ENCODE data around the gene PRPSAP2. TPM values are rescaled to one million over a fixed set of nuclear protein-coding genes. Genes with fewer than 3 reads are reported as not detected.

PRPSAP2 gene
- total RNA-seq, 1 donor from 2014 or later = 25.3 TPM

DNA sequence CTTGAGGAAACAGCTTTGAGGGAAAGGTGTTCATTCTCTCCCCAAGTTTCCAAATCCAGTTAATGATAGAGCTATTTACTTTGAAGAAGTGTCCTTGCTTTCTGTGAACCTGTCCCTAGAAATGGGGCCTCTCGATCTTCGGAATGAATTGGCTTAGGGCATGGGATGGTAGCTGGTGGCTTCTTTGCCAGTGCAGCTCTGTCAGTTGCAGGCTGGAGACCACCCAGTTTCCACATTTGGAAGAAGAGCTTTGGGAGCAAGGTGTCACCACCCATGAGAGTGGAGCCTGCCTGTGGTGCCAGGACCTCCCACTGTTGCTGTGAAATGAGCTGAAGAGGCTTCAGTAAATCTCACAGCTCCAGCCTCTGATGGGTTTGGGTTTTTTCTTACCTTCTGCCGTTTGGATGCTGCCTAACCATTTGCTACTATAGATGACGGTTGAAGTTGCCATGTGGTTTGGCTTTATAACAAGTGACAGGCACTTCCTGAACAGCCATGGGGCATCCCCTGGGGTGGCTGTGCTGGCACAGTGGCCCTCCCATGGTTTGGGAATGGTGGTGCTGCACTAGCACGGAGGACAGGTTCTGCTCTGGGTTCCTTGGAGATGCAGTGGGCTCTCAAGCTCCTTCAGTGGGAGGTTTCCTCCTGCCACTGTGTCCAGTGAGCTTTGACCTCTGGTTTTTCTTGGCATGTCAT, 74.6 kb downstream of the PRPSAP2 start:
- no peak overlapping the region for H3K27ac Mint-ChIP-seq (ENCODE audit: unreplicated experiment)
- no peak overlapping the region for H3K4me3 Mint-ChIP-seq (ENCODE audit: unreplicated experiment)
- TF ChIP-seq, protein P1, sequence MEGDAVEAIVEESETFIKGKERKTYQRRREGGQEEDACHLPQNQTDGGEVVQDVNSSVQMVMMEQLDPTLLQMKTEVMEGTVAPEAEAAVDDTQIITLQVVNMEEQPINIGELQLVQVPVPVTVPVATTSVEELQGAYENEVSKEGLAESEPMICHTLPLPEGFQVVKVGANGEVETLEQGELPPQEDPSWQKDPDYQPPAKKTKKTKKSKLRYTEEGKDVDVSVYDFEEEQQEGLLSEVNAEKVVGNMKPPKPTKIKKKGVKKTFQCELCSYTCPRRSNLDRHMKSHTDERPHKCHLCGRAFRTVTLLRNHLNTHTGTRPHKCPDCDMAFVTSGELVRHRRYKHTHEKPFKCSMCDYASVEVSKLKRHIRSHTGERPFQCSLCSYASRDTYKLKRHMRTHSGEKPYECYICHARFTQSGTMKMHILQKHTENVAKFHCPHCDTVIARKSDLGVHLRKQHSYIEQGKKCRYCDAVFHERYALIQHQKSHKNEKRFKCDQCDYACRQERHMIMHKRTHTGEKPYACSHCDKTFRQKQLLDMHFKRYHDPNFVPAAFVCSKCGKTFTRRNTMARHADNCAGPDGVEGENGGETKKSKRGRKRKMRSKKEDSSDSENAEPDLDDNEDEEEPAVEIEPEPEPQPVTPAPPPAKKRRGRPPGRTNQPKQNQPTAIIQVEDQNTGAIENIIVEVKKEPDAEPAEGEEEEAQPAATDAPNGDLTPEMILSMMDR (IDR thresholded peaks at IDR 0.05) = no peak
- DNase-seq (ENCODE audit: low spot score) = no peak
- no peaks in the 10 kb centered on the region for H3K9me3 Mint-ChIP-seq (ENCODE audit: low read depth)
- H3K27me3 Mint-ChIP-seq (ENCODE audit: low read depth) = no peaks in the 10 kb centered on the region
- peaks cover 9% of the 10 kb centered on the region for H3K4me1 Mint-ChIP-seq (ENCODE audit: low read depth)
- peaks cover 26% of the 10 kb centered on the region for H3K36me3 Mint-ChIP-seq (ENCODE audit: low read depth)

DNA sequence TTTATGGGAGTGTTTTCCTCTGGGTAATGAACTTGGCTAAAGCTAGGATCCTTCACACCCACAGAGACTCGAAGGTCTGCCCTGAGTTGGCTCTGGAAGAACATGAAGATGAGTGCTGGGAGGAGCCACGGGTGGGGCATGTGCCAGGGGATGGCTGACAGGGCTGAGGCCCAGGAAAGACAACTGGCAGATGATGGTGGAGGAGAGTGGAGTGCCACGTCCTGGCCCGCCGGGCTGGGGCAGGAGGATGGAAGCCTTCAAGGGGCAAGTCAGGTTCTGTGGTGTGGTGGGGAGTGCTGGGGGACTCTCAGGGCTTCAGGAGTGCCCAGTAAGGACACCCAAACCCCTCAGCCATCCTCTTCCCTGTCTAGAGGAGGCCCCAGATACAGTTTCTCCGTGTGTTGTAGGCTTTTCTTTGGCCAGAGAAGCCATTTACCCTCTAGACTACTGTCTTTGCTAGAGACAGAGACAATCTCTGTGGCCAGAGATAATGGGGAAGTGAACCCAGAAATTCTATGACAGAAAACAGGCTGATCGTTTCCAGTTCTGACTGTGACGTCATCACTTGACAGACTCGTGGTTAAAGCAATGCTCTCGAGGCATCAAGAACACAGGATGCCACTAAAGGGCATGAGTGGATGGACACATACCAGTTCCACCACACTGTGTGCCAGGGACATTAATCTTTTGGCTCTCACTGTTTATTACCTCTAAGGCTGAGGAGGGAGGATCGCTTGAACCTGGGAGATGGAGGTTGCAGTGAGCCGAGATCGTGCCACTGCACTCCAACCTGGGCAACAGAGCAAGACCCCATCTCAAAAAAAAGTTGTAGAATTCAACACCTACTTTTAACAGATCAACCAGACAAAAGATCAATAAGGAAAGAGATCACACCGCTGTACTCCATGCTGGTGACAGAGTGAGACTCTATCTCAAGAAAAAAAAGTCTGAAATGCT, 75.4 kb downstream of the PRPSAP2 start:
- H3K36me3 Mint-ChIP-seq (ENCODE audit: low read depth) = peaks cover 25% of the 10 kb centered on the region
- H3K4me3 Mint-ChIP-seq (ENCODE audit: unreplicated experiment) = no peak overlapping the region
- TF ChIP-seq, protein P1 (IDR thresholded peaks at IDR 0.05) = no peak
- no peaks in the 10 kb centered on the region for H3K9me3 Mint-ChIP-seq (ENCODE audit: low read depth)
- peaks cover 5% of the 10 kb centered on the region for H3K4me1 Mint-ChIP-seq (ENCODE audit: low read depth)
- no peaks in the 10 kb centered on the region for H3K27me3 Mint-ChIP-seq (ENCODE audit: low read depth)
- no peak for DNase-seq (ENCODE audit: low spot score)
- no peak overlapping the region for H3K27ac Mint-ChIP-seq (ENCODE audit: unreplicated experiment)

DNA sequence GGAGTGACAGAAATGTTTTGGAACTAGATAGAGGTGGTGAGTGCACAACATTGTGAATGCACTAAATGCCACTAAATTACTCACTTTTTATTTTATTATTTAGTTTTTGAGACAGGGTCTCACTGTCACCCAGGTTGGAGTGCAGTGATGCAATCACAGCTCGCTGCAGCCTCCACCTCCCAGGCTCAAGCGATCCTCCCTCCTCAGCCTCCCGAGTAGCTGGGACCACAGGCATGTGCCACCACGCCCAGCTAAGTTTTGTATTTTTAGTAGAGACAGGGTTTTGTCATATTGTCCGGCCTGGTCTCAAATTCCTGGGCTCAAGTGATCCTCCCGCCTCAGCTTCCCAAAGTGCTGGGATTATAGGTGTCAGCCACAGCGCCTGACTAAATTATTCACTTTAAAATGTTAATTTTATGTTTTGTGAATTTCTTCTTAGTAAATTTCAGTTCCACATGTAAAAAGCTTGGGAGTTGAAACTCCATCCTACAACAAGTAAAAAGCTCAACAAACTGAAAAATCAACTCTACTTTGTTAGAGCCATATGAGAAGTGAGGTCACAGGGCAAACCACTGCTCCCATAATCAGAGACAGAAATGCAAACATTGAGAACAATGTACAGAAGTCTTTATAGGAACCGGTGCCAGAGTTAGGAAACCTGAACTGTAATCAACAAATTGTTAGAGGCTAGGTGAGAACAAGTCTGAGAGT, 80.2 kb downstream of the PRPSAP2 start:
- TF ChIP-seq, protein P1 (IDR thresholded peaks at IDR 0.05) = no peak
- Mint-ChIP-seq H3K27me3 (ENCODE audit: low read depth) (peaks cover 11% of the 10 kb centered on the region), H3K9me3 (ENCODE audit: low read depth) (peaks cover 2% of the 10 kb centered on the region), H3K4me3 (ENCODE audit: unreplicated experiment) (no peak overlapping the region), H3K36me3 (ENCODE audit: low read depth) (peaks cover 1% of the 10 kb centered on the region), H3K4me1 (ENCODE audit: low read depth) (no peaks in the 10 kb centered on the region), H3K27ac (ENCODE audit: unreplicated experiment) (no peak overlapping the region)
- DNase-seq (ENCODE audit: low spot score) = no peak

DNA sequence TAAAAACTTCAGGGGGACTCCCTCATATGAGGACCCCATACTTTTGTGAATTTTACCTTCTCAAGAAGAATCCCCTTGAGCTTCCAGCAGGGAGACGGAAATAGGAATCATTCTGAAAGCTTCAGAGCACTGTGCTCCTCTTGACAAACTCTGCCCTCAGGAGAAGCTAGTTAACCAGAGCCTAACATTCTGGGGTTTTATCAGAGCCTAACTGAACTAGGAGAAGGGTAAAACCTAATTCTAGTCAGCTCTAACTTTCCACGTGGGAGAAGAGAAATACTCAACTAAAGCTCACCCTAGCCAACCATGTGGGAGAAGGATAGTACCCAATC, 80.7 kb downstream of the PRPSAP2 start:
- peaks cover 11% of the 10 kb centered on the region for H3K27me3 Mint-ChIP-seq (ENCODE audit: low read depth)
- H3K27ac Mint-ChIP-seq (ENCODE audit: unreplicated experiment) = no peak overlapping the region
- peaks cover 2% of the 10 kb centered on the region for H3K9me3 Mint-ChIP-seq (ENCODE audit: low read depth)
- peaks cover 1% of the 10 kb centered on the region for H3K36me3 Mint-ChIP-seq (ENCODE audit: low read depth)
- DNase-seq (ENCODE audit: low spot score) = no peak
- H3K4me3 Mint-ChIP-seq (ENCODE audit: unreplicated experiment) = no peak overlapping the region
- TF ChIP-seq, protein P1 (IDR thresholded peaks at IDR 0.05) = no peak
- no peaks in the 10 kb centered on the region for H3K4me1 Mint-ChIP-seq (ENCODE audit: low read depth)

DNA sequence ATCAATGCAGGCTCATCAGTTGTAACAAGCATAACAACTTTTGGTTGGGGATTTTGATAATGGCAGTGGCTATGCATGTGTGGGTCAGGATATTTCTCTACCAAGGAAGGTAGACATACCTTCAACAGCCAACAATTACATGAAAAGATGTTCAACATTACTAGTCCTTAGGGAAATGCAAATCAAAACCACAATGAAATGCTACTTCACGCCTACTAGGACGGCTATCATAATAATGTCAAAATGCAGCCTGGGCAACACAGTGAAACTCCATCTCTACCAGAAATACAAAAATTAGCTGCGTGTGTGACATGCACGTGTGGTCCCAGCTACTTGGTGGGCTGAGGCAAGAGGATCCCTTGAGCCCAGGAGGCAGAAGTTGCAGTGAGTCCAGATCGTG, 86.7 kb downstream of the PRPSAP2 start:
- H3K9me3 Mint-ChIP-seq (ENCODE audit: low read depth) = peaks cover 2% of the 10 kb centered on the region
- no peaks in the 10 kb centered on the region for H3K4me1 Mint-ChIP-seq (ENCODE audit: low read depth)
- H3K27ac Mint-ChIP-seq (ENCODE audit: unreplicated experiment) = no peak overlapping the region
- peaks cover 1% of the 10 kb centered on the region for H3K36me3 Mint-ChIP-seq (ENCODE audit: low read depth)
- DNase-seq (ENCODE audit: low spot score) = no peak
- peaks cover 31% of the 10 kb centered on the region for H3K27me3 Mint-ChIP-seq (ENCODE audit: low read depth)
- no peak overlapping the region for H3K4me3 Mint-ChIP-seq (ENCODE audit: unreplicated experiment)
- TF ChIP-seq, protein P1 (IDR thresholded peaks at IDR 0.05) = no peak
